Middle frontal gyrus (tissue), 1 donor: ENCODE measurements around the gene TMEM147.

Experiments used
- DNase-seq: peaks from one replicate; pipeline ENCODE4 v3.0.0-alpha.2; 2015; ENCODE audit warnings: low spot score; ENCODE audit errors: extremely low spot score

The TMEM147 gene

DNA sequence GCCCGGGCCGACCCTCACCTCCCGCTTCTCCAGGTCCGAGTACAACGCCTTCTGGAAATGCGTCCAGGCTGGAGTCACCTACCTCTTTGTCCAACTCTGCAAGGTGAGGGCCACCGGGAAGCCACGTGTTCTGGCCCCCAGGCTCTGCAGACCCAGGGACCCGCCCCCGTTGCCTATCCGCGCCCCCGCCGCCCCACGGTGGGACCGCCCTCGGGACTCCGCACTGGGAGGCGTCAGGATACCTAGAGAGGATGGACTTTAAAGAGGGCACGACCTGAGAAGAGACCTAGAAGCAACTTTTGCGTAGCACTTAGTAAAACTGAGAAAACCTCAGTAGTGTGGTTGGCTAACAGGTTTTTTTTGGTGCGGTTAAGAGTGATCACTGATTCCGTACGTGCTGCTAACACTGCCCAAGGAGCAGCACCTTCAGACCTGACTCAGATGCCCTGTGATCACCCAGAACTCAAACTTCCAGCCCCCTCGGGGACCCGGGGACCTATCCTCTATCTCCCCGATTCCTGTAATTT lies 492 bp downstream of the TMEM147 start:
- no peak for DNase-seq

DNA sequence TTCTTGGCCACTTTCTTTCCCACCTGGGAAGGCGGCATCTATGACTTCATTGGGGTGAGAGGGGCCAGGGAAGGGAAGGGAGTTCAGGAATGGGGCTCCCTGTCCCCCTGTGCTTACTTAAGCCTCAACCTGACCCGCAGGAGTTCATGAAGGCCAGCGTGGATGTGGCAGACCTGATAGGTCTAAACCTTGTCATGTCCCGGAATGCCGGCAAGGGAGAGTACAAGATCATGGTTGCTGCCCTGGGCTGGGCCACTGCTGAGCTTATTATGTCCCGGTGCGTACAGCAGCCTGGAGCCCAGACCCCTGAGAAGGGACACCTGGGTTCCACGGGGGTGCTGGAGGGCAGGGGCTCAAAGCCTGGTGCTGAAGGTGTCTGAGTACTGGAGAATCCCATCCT lies 1.1 kb downstream of the TMEM147 start:
- no peak for DNase-seq

DNA sequence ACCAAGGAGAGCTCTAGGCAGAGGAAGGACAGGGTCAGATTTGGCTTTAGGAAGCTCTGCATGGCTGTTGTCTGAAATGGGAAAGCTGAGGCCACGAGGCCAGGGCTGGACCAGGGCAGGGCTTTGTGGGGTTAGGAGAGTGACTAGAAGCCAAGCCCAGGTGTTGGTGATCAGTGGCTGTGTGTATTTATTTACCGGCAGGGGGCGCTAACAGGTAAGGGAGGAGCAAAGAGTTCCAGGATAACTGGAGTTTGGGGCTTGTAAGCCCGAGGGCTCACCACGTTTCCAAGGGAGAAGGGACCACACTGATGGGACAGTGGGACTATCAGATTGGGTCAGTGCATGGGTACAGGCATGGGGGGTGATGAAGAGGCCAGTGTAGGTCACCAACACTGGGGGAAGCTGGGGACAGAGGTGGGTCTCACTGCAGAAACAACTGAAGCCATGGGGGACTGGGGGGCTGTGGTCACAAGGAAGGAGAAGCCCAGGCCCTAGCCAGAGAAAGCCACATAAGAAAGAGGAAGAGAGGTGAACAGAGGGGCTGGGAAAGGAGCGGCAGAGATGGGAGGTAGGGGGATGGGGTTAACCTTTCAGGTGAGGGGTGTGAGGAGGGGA lies 3.9 kb downstream of the TMEM147 start:
- DNase-seq: peak; percentile 41

GRCh38 chr19:35549879-35550523 lies 4.6 kb downstream of the TMEM147 start:
- no peak for DNase-seq

DNA sequence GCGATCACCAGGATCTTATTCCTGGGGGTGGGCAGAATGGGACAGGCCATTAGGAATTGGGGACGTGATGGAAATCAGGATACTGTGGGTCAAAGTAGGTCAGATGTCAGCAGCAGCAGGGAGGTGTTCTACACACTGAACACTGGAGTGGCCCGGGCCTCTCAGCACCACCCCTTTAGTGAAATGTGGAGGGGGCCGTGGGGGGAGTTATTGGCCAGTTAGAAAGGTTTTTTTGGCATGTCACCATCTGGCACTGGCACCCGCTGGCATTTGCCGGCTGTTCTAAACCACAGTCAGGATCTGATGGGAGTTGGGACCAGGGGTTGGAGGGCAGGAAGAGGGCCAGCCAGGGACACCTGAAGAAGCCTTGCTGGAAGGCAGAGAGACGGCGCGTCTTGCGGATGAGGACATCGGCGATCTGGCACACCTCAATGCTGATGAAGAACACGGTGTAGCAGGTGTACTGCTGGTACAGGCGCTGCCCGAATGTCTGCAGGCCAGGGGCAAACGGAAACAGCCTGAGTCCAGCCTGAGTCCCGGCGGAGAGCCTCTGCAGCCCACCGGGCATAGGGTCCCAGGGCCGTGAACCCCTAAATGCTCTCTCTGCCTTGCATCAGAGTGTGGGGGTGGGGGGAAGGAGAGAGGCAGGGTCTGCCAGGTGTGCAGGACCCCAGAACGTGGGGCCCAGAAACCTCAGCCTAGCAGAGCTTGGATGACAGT lies 5.8 kb downstream of the TMEM147 start:
- no peak for DNase-seq

DNA sequence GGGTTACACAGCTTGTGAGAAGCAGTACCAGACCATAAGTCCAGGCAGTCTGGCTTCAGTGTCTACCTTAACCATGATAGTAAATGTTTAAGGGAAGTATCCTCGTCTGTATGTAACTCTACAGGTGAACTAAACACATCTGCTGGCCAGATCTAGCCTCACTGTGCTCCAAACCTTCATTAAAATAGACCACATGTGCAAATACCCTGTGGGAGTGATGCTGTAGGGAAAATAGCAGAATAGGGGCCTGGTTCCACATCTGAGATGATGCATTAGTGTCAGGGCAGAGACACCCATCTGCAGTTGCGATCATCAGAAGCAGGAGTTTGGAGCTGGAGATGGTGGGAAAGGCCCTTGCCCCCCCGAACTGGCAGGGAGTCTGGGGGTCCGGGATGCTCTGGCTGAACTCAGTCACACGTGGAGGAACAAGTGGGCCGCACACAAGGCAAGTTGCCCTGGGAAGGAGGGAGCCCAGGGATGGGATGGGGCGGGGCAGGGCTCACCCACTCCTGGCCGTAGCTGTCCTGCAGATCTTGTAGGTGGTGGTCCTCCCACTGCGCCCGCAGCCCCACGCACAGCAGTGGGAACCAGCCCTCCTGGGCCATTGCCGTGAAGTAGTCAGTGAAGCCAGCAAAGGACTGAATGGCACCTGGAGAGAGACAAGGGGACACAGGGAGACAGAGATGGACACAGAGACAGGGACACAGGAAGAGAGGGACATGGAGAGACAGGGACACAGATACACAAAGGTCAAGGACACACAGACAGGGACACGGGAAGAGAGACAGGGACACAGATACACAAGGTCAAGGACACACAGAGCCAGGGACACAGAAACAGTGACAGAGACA lies 7.3 kb downstream of the TMEM147 start:
- no peak for DNase-seq

- DNase-seq: no peak
These were observed 8.1 kb downstream of the TMEM147 start for GRCh38 chr19:35553385-35554000.

DNA sequence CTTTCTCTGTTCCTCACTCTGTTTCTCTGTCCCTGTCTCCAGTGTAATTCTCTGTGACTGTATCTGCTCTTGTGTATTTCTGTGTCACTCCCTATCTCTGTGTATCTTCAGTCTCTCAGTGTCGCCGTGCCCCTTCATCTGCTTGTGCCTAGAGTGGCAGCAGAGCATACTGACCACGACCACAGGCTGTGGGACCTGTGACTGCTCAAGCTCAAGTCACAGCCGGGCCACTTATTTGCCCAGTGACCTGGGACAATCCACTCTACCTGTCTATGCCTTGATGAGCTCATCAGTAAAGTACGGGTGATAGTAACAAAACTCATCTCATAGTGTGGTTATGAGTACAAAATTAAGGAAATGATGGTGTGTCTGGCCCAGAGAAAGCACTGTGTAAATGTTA lies 8.7 kb downstream of the TMEM147 start:
- DNase-seq: no peak

- no peak for DNase-seq
These were observed 10.0 kb downstream of the TMEM147 start for GRCh38 chr19:35555301-35556005.

GRCh38 chr19:35556025-35556590 lies 10.7 kb downstream of the TMEM147 start:
- no peak for DNase-seq

GRCh38 chr19:35556846-35557538 lies 11.6 kb downstream of the TMEM147 start:
- DNase-seq: no peak

DNA sequence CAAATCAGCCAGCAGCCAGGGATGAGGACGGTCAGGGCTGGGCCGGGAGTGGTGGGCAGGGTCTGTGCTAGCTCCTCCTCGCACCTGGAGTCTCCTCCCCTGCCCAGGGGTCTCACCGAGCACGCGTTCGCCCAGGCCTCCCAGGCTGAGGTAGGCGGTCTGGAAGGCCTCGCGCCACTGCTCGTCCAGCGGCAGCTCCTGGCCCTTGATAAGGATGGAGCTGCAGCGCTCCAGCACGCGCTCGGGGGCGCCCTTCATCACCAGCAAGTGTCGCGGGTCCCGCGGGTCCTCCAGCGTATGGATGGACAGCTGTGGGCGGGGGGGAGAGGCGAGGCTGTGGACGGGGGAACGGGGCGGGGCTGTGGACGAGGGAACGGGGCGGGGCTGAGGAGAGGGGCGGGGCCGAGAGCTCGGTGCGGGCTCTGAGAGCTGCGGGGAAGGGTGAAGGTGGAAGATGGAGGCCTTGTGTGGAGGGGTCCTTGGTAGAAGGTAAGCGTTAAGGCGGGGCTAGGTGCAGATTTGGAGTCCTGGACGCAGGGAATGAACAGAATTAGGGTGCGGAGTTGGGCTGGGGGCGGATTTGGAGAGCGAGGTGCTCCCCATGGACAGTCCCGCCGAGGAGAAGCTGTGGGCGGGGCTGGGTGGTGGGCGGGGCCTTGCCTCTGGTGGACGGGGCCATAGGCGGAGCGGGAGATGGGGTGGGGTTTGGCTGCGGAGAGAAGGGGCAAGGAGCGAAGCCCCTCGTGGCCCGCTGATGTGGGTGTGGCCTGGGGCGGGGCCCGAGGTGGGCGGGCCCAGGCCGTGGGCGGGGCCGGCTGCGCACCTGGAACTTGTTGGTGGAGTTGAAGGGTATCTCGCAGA lies 12.3 kb downstream of the TMEM147 start:
- no peak for DNase-seq

DNA sequence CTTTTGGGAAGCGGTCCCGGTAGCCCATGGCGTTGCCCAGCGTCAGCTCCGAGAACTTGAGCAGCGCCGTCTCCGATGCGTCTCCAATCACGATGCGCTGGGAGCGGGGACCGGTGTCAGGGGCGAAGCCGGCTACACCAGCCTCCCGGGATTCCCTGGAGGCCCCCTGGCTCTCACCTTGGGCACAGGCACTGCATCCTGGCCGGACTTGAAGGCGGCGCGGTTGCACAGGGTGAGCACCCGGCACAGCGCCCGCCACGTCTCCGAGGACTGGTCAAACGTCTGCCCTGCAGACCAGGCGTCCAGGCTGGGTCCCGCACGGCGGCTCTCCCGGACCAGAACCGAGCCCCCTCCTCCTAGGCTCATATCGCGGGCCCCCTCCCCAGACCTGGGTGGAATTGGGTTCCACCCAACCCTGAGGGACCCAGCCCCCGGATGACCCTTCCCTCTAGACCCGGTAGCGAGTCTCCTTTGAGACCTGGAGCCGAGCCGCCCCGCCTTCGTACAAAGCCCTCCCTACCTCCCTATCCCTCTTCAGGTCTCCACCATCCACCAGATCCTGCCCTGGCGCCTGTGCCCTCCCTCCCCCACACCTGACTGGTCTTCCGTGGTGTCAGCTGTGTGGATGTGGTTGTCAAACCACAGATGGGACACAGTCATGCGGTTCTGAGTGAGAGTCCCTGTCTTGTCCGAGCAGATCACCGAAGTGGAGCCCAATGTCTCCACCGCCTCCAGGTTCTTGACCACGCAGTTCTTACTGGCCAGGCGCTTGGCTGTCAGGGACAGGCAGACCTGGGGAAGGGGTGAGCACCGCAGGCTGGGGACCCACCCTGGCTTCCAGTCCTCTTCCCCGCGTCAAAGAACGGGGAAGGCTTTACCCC lies 13.2 kb downstream of the TMEM147 start:
- DNase-seq: no peak

GRCh38 chr19:35559281-35559659 lies 13.8 kb downstream of the TMEM147 start:
- DNase-seq: no peak

GRCh38 chr19:35559781-35560180 lies 14.4 kb downstream of the TMEM147 start:
- no peak for DNase-seq

DNA sequence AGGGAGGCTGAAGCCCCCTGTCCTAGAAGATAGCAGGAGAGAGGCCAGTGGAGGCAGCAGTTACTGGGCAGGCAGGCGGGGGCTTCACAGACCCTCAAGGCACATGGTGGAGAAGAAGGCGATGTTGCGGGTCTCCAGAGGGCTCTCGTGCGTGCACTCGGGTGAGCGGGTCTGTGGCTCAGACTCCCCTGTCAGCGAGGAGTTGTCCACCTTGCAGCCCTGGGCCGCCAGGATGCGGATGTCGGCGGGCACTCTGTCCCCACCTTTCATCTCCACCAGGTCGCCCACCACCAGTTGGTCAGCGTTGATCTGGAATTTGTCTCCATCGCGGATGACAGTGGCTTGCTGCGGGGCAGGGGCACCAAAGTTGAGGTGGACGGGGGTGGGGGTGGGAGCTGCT lies 14.8 kb downstream of the TMEM147 start:
- no peak for DNase-seq

DNA sequence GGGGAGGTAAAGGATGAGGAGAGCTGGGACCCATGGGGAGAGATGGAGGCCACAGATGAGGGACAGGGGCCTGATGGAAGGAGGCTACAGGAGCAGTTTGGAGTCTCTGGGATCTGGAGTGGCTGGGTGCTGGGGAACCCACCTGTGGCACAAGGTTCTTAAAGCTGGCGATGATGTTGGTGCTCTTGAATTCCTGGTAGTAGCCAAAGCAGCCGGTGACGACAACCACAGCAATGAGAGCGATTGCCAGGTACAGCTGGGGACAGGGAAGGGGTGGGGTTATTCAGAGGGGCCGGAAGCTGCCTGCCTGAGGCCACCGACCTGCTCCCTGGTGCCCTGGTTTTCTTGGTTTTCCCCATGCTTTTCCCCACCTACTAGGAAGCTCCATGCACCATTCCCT lies 15.3 kb downstream of the TMEM147 start:
- DNase-seq: no peak

- DNase-seq: no peak
These were observed 16.0 kb downstream of the TMEM147 start for GRCh38 chr19:35561436-35561835.
